Suprapubic skin (tissue), 4 donors: ENCODE results near the gene WWOX. TPM values are rescaled to one million over a fixed set of nuclear protein-coding genes. Genes with fewer than 3 reads are reported as not detected.

Experiments
- DNase-seq, 2 donors: peaks; one replicate each; pipeline ENCODE4 v3.0.0-alpha.2; 2019; ENCODE audit warnings: low spot score in 2 of 2
- H3K27ac ChIP-seq: fragments of 200-600 bp; sonication (generic); one replicate; pipeline ENCODE4 v1.5.1; 2019
- H3K27me3 ChIP-seq: fragments of 200-600 bp; sonication (generic); one replicate; pipeline ENCODE4 v1.5.1; 2019
- H3K36me3 ChIP-seq: fragments of 200-600 bp; sonication (generic); one replicate; pipeline ENCODE4 v1.5.1; 2019
- H3K4me1 ChIP-seq: fragments of 200-600 bp; sonication (generic); one replicate; pipeline ENCODE4 v1.5.1; 2019
- H3K4me3 ChIP-seq: fragments of 200-600 bp; sonication (generic); one replicate; pipeline ENCODE4 v1.5.1; 2019; ENCODE audit warnings: mild to moderate bottlenecking
- H3K9me3 ChIP-seq: fragments of 200-600 bp; sonication (generic); one replicate; pipeline ENCODE4 v1.5.1; 2019
- CTCF ChIP-seq, 2 donors: fragments of 200-600 bp in 1 of 2; fragments of 450-650 bp in 1 of 2; sonication (generic) in 1 of 2; IDR thresholded peaks; one replicate each; pipeline ENCODE4 v1.5.1; 2016 to 2019; ENCODE audit warnings: antibody characterized with exemption in 2 of 2, mild to moderate bottlenecking in 1 of 2, moderate library complexity in 1 of 2
- EP300 ChIP-seq: sonication (generic); formaldehyde crosslinking; IDR thresholded peaks from one replicate; pipeline ENCODE4 v1.6.1; 2017; ENCODE audit warnings: antibody characterized with exemption
- POLR2A ChIP-seq, 2 donors: fragments of 450-650 bp; IDR thresholded peaks; one replicate each; pipeline ENCODE4 v1.6.1; 2017; ENCODE audit warnings: antibody characterized with exemption in 2 of 2, mild to moderate bottlenecking in 2 of 2, moderate library complexity in 2 of 2
- POLR2AphosphoS5 ChIP-seq, 3 donors: sonication (generic); formaldehyde crosslinking; IDR thresholded peaks; one replicate each; pipeline ENCODE4 v1.6.1; 2017; ENCODE audit warnings: antibody characterized with exemption in 3 of 3
- WGBS: methylation state at CpG from one replicate; pipeline ENCODE4 v1.1.5; 2018; 5-methylcytosine and 5-hydroxymethylcytosine counted together
- total RNA-seq, 4 donors: library from RNA; depleted of rRNA; stranded (reverse); fragments of >200 nt; gene quantifications; one replicate each; pipeline ENCODE4 v1.1.0, GENCODE V29; 2016

The WWOX gene
- total RNA-seq, 4 donors from 2014 or later, result 29.6 to 104 (median 47.3) TPM

- H3K27ac ChIP-seq, result no peak overlapping the region
- no peak overlapping the region for H3K4me3 ChIP-seq
- H3K36me3 ChIP-seq, result no peaks in the 10 kb centered on the region
- H3K4me1 ChIP-seq, result peaks cover 1% of the 10 kb centered on the region
- no peaks in the 10 kb centered on the region for H3K9me3 ChIP-seq
- H3K27me3 ChIP-seq, result no peaks in the 10 kb centered on the region
- TF ChIP-seq POLR2A (IDR thresholded peaks at IDR 0.05) (no peak), CTCF (IDR thresholded peaks at IDR 0.05) (no peak), POLR2AphosphoS5 (IDR thresholded peaks at IDR 0.05) (no peak), EP300 (no peak)
- DNase-seq, result no peak
- WGBS, result 91% methylated on average over 10 of the region's 10 CpGs
Observed at GRCh38 chr16:79164388-79164995, 1065.0 kb downstream of the WWOX start.

- H3K27me3 ChIP-seq, result no peaks in the 10 kb centered on the region
- TF ChIP-seq CTCF (IDR thresholded peaks at IDR 0.05), result no peak
- TF ChIP-seq POLR2AphosphoS5 (IDR thresholded peaks at IDR 0.05), result no peak
- no peak for TF ChIP-seq POLR2A (IDR thresholded peaks at IDR 0.05)
- TF ChIP-seq EP300, result no peak
- 88% methylated on average over 9 of the region's 9 CpGs for WGBS
- no peak overlapping the region for H3K4me3 ChIP-seq
- no peaks in the 10 kb centered on the region for H3K4me1 ChIP-seq
- DNase-seq, result no peak
- no peaks in the 10 kb centered on the region for H3K9me3 ChIP-seq
- H3K27ac ChIP-seq, result no peak overlapping the region
- no peaks in the 10 kb centered on the region for H3K36me3 ChIP-seq
Observed at GRCh38 chr16:79165079-79165478, 1065.6 kb downstream of the WWOX start.

GRCh38 chr16:79165506-79165905 lies 1066.1 kb downstream of the WWOX start:
- 92% methylated on average over 9 of the region's 9 CpGs for WGBS
- no peaks in the 10 kb centered on the region for H3K36me3 ChIP-seq
- H3K4me3 ChIP-seq, result no peak overlapping the region
- no peaks in the 10 kb centered on the region for H3K4me1 ChIP-seq
- no peaks in the 10 kb centered on the region for H3K9me3 ChIP-seq
- DNase-seq, result no peak
- no peaks in the 10 kb centered on the region for H3K27me3 ChIP-seq
- no peak for TF ChIP-seq EP300
- TF ChIP-seq POLR2AphosphoS5 (IDR thresholded peaks at IDR 0.05), result no peak
- no peak for TF ChIP-seq POLR2A (IDR thresholded peaks at IDR 0.05)
- TF ChIP-seq CTCF (IDR thresholded peaks at IDR 0.05), result no peak
- no peak overlapping the region for H3K27ac ChIP-seq

GRCh38 chr16:79167893-79168292 lies 1068.4 kb downstream of the WWOX start:
- Histone ChIP-seq H3K4me1 (no peaks in the 10 kb centered on the region), H3K27ac (no peak overlapping the region), H3K4me3 (no peak overlapping the region), H3K27me3 (no peaks in the 10 kb centered on the region), H3K36me3 (no peaks in the 10 kb centered on the region), H3K9me3 (no peaks in the 10 kb centered on the region)
- 92% methylated on average over 2 of the region's 2 CpGs for WGBS
- TF ChIP-seq CTCF (IDR thresholded peaks at IDR 0.05), result no peak
- DNase-seq, result no peak

- TF ChIP-seq POLR2A (IDR thresholded peaks at IDR 0.05) (no peak), POLR2AphosphoS5 (IDR thresholded peaks at IDR 0.05) (no peak), EP300 (no peak), CTCF (IDR thresholded peaks at IDR 0.05) (no peak)
- H3K4me3 ChIP-seq, result no peak overlapping the region
- no peaks in the 10 kb centered on the region for H3K27me3 ChIP-seq
- no peaks in the 10 kb centered on the region for H3K9me3 ChIP-seq
- no peaks in the 10 kb centered on the region for H3K36me3 ChIP-seq
- no peaks in the 10 kb centered on the region for H3K4me1 ChIP-seq
- H3K27ac ChIP-seq, result no peak overlapping the region
- WGBS, result 66% methylated on average over 2 of the region's 2 CpGs
- DNase-seq, result no peak
Observed at GRCh38 chr16:79168321-79168720, 1068.9 kb downstream of the WWOX start.
